Measurements from ENCODE around the gene RABGAP1L. TPM values are rescaled to one million over a fixed set of nuclear protein-coding genes. Genes with fewer than 3 reads are reported as not detected.

RABGAP1L gene
- total RNA-seq, 1 donor from 2014 or later: 145 TPM

GRCh38 chr1:174967845-174968705, 808.8 kb downstream of the RABGAP1L start:
- DNase-seq: no peak

- DNase-seq: no peak
Measured at GRCh38 chr1:174968750-174969244, 809.5 kb downstream of the RABGAP1L start.

- DNase-seq: no peak
Measured at GRCh38 chr1:174969977-174970376, 810.7 kb downstream of the RABGAP1L start.

GRCh38 chr1:174971466-174971865, 812.1 kb downstream of the RABGAP1L start:
- DNase-seq: no peak

GRCh38 chr1:174971902-174972301, 812.6 kb downstream of the RABGAP1L start:
- DNase-seq: no peak

- no peak for DNase-seq
Measured at GRCh38 chr1:174974711-174975119, 815.4 kb downstream of the RABGAP1L start.

GRCh38 chr1:174975764-174976163, 816.4 kb downstream of the RABGAP1L start:
- no peak for DNase-seq

GRCh38 chr1:174976436-174977108, 817.3 kb downstream of the RABGAP1L start:
- DNase-seq: no peak

GRCh38 chr1:174982971-174983689, 823.8 kb downstream of the RABGAP1L start:
- DNase-seq: no peak

- no peak for DNase-seq
Measured at GRCh38 chr1:174984952-174985351, 825.6 kb downstream of the RABGAP1L start.

GRCh38 chr1:174988539-174988938, 829.2 kb downstream of the RABGAP1L start:
- DNase-seq: no peak

- no peak for DNase-seq
Measured at GRCh38 chr1:174988986-174989385, 829.7 kb downstream of the RABGAP1L start.

- no peak for DNase-seq
Measured at GRCh38 chr1:174989536-174990220, 830.4 kb downstream of the RABGAP1L start.

- no peak for DNase-seq
Measured at GRCh38 chr1:174990382-174990999, 831.2 kb downstream of the RABGAP1L start.

GRCh38 chr1:174991473-174991872, 832.2 kb downstream of the RABGAP1L start:
- no peak for DNase-seq

- DNase-seq: no peak
Measured at GRCh38 chr1:174995121-174995520, 835.8 kb downstream of the RABGAP1L start.

GRCh38 chr1:174995916-174996315, 836.6 kb downstream of the RABGAP1L start:
- DNase-seq: no peak

GRCh38 chr1:174996476-174996875, 837.2 kb downstream of the RABGAP1L start:
- DNase-seq: no peak

- DNase-seq: no peak
Measured at GRCh38 chr1:174997041-174997440, 837.7 kb downstream of the RABGAP1L start.

GRCh38 chr1:174998569-174999215, 839.4 kb downstream of the RABGAP1L start:
- no peak for DNase-seq

All from occipital lobe (tissue), 2 donors.